Upper lobe of left lung (tissue), 4 donors: Measurements from ENCODE around the gene FAM227B.

Experiments used
- CTCF ChIP-seq, 6 experiments: fragments of 450-650 bp in 4 of 6; fragments of 200-600 bp in 2 of 6; sonication (generic) in 2 of 6; IDR thresholded peaks; one replicate each; pipeline ENCODE4 v1.5.1; 2016 to 2019; ENCODE audit warnings: antibody characterized with exemption in 6 of 6
- EP300 ChIP-seq, 4 donors: sonication (generic); formaldehyde crosslinking; IDR thresholded peaks; one replicate each; pipeline ENCODE4 v1.5.1; 2017; ENCODE audit warnings: antibody characterized with exemption in 4 of 4, control low read depth in 2 of 4
- POLR2A ChIP-seq, 4 donors: fragments of 450-650 bp; IDR thresholded peaks; one replicate each; pipeline ENCODE4 v1.5.1; 2016 to 2017; ENCODE audit warnings: antibody characterized with exemption in 4 of 4, mild to moderate bottlenecking in 2 of 4
- POLR2AphosphoS5 ChIP-seq, 2 donors: sonication (generic); formaldehyde crosslinking; IDR thresholded peaks; one replicate each; pipeline ENCODE4 v1.5.1; 2017; ENCODE audit warnings: antibody characterized with exemption in 2 of 2

- TF ChIP-seq CTCF (IDR thresholded peaks at IDR 0.05), result no peak
- TF ChIP-seq POLR2A (IDR thresholded peaks at IDR 0.05), result no peak
- no peak for TF ChIP-seq EP300 (IDR thresholded peaks at IDR 0.05)
- no peak for TF ChIP-seq POLR2AphosphoS5 (IDR thresholded peaks at IDR 0.05)
Observed at GRCh38 chr15:49427372-49427771, 193.2 kb downstream of the FAM227B start.
